ENCODE results near the gene TAF12.
"Not testable (repeated sequence)": the region's sequence is repeated elsewhere in the genome, so short reads cannot be mapped to it uniquely, and the experiment has no call there.

TAF12 gene, protein sequence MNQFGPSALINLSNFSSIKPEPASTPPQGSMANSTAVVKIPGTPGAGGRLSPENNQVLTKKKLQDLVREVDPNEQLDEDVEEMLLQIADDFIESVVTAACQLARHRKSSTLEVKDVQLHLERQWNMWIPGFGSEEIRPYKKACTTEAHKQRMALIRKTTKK

DNA sequence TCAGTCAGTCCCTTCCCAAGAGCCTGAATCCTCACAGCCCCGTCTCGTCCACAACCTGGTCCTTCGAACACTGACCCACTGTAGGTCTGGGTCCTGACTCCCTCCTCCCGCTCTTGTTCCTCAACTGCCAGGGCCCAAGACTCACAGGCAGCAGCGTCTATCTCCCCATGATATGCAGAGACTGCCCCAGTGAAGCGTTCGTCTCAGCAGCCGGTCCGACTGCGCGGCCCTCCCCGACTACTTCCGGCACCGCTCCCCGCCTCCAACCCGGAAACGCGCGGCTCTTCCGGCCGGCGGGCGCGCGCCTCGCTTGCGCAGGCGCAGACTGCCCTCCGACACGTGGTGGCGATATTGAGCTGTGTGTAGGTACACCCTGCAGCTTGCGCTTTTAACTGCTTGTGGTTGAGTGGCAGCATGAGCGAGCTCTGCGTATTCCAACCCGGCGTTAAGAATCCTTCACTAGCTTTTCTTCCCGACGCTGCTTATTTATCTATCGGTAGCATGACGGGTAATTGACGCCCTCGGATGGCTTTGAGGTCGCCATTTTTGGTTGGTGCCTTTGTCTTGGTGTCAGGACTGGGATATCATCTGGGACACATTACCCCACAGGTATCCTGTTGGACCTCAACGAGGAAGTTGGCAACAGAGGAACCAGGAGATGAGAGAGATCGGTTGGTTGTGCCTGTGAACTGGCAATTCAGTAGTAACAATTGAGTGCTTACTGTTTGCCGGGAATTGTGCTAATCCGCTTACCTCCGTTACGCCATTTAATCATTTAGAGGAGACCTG is at the start of gene TAF12:
Gene TAF12 (minus strand): TSS at position 221 of the 789 bp plus-strand sequence. CDS start 20,986 bp downstream, outside the sequence.
- peak; percentile 95 for DNase-seq

DNA sequence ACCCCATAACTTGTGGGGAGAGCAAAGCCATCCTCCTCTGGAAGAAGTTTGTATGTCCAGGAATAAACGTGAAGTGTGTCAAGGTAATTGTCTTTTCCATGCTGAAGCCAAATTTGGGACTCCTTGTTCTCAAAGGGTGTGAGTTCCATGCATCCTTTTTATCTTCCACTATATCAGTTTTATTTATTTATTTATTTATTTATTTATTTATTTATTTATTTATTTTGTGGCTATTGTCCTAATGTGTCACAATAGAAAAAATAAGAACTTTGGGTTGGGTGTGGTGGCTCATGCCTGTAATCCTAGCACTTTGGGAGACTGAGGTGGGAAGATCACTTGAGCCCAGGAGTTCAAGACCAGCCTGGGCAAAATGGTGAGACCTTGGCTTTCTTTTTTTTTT is 48.8 kb upstream of the TAF12 start:
- DNase-seq: not testable (repeated sequence)

DNA sequence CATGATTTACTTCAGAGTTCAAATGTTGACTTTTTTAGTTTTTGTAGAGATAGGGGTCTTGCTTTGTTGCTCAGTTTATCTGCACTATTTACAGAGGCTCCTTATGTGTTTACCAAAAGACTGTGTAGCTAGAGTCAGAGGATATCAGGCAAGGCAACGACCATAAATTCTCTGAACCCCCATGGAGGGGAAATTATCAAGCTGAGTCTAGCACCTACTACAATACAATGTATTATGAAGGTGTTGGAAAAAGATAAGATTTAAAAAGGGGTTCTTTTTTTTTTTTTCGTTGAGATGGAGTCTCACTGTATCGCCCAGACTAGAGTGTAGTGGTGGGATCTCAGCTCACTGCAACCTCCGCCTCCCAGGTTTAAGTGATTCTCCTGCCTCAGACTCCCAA is 42.1 kb upstream of the TAF12 start:
- DNase-seq: no peak

DNA sequence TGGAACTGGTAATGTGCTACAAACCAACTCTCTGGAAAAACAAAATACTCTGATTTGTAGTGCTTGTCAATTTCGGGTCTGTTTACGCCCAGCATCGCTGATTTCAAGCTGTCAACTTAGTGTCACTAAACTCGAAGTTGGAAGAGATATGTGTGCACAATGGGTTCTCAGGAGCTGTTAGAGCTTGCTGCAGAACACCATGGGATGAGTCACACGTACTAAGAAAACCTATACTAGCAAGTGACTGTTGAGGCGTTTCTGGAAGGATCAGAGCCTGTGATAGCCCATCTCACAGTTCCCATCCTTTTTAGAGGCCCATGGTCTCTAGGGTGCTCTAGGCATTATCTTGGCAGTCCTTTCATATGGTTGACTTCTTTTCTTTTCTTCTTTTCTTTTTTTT is 40.0 kb upstream of the TAF12 start:
- DNase-seq: no peak

DNA sequence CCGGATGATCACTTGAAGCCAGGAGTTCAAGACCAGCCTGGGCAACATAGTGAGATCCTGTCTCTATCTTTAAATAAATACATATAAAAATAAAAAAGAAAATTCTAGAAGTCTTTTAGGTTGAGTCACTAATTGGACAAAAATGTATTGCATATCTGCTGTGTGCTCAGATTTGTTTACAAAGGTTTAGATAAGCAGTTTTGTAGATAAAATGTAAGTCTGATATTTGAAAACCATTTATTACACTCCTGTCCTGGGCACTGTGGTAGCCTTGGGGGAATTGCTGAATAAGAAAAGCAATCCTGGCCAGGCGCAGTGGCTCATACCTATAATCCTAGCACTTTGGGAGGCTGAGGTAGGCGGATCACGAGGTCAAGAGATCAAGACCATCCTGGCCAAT is 37.3 kb upstream of the TAF12 start:
- DNase-seq: no peak

DNA sequence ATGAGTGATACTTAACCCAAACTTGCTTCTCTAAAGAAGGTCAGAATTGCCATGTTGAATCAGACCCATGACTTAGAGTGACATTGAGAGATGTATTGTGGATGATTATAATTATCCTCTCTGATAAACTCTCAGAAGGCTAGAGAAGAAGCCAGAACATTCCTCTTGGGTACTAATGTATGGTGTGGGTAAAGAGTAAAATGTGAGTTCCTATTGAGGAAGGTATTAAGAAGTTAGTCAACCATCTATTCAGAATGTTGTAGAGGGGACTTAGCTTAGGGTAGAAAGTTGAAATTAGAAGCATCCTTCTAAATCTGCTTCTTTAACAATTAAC is 33.0 kb upstream of the TAF12 start:
- DNase-seq: no peak

DNA sequence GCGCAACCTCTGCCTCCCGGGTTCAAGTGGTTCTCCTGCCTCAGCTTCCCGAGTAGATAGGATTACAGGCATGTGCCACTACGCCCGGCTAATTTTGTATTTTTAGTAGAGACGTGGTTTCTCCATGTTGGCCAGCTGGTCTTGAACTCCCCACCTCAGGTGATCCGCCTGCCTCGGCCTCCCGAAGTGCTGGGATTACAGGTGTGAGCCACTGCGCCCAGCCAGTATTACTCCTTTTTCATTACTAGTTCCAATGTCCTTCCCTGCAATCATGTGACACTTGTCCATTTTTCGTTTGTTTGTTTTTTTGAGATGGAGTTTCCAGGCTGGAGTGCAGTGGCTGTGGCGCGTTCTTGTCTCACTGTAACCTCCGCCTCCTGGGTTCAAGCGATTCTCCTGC is 30.1 kb upstream of the TAF12 start:
- DNase-seq: not testable (repeated sequence)

DNA sequence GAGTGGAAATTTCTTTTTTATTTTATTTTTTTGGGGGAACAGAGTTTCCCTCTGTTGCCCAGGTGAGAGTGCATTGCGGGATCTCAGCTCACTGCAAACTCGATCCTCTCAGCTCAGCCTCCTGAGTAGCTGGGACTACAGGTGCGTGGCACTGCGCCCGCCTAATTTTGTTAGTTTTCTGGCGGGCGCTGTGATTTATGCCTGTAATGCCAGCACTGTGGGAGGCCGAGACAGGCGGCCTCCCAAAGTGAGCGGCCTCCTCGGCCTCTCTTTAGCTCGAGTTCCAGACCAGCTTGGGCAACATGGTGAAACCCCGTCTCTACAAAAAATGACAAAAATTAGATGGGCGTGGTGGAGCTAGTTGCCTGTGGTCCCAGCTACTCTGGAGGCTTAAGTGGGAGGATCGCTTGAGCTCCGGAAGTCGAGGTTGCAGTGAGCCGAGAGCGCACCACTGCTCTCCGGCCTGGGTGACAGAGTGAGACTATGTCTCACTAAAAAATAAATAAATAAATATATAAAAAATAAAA is 28.4 kb upstream of the TAF12 start:
- DNase-seq: no peak

DNA sequence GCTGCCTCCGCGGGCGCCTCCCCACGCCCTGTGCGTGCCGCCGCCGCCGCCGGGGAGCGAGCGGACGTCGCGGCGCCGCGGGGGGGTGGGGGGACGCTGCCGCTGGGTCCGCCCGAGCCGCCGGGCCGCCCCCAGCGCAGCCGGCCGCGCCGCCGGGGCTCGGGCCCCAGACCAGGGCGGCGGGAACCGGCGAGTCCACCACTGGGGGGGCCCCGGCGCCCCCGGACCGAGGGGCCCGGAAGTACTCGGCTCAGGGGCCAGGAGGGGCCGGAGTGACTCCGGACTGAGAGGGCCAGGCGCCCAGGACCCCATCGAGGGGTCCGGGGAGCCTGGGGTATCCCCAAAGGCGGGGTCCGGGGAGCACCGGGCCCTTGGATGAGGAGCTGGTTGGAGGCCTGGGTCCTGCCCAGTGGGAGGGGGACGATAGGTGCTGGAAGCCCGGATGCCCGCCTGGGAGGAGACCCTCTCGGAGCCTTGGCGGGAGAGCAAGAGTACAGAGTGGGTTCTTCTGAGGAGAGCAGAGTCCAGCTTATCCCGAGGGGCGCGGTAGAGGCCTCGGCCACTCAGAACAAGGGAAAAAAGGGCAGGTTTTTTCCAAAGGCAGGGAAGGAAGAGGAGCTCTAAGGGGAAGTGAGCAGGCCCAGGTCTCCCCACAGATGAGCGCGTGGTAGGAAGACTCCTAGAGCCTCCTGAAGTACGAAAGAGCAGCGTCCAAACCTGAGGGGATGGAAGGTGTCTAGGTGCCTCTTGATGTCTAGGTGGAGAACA is 26.3 kb upstream of the TAF12 start:
- peak; percentile 58 for DNase-seq

DNA sequence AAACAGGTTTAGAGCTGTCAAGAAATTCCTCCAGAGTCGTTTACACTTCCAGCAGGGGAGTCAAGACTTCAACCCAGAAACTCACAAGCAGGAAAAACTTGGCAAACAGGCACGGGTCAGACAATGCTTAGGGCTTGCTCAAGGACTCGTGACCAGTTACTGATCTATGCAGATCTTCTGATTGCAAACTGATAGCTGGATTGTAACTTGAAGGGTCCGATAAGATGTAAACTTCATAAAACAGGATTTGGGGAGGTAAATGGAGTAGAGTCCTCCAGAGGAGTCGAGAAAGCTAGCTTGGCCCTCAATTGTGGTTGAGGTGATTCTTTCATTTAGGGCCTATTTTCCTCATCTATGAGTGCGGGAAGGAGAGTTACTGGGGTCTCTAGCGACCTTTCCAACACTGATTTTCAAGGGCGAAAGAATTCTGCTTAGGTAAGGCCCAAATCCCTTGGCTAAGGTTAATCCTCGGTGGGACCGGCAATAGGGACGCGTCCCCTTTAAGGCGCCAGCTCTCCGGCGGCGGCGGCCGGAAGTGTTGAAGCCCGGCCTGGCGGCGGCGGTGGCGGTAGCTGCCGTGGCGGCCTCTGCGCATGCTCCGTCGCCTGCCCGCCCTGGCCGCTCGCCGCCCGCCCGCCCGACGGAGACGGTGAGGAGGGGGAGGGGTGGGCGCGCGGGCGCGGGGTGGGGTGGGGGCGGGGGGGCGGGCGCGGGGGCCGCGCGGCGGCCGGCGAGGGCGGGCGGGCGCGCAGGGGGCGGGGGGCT is 25.5 kb upstream of the TAF12 start, which contains the start of gene GMEB1:
Gene GMEB1 (plus strand): TSS at position 594 of the 765 bp plus-strand sequence. CDS start 14,829 bp downstream, outside the sequence.
- DNase-seq: peak; percentile 92

DNA sequence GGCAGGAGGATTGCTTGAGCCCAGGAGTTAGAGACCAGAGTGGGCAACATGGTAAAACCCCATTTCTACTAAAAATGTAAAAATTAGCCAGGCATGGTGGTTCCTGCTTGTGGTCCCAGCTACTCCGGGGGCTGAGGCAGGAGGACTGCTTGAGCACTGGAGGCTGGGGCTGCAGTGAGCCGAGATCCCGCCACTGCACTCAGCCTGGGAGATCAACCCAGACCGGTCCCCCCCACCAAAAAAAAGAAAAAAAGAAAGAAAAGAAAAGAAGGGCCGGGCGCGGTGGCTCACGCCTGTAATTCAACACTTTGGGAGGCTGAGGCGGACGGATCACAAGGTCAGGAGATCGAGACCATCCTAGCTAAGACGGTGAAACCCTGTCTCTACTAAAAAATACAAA is 23.9 kb upstream of the TAF12 start:
- DNase-seq: no peak

DNA sequence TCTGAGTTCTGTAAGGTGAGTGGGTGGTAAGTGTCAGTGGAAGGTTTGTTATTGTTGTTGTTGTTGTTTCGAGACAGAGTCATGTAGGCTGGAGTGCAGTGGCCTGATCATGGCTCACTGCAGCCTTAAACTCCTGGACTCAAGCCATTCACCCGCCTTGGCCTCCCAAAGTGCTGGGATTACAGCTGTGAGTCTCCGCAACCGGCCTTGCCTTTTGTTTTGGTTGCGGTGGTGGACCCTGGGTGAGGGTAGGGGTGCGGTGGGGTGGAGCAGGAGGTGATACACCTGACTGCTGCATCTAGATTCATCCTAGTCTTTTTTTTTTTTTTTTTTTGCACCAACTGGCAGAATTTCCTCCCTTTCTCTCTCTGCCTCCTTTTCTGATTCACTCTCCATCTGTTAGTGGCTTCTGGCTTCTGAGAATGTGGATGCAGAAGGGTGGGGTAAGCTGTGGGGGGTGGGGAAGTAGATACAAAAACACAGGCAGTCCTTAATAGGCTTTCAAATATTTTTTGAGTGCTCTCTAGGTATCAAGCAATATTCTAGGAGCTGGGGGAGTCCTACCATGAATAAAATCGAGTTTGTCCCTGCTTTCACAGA is 21.1 kb upstream of the TAF12 start:
- DNase-seq: no peak

DNA sequence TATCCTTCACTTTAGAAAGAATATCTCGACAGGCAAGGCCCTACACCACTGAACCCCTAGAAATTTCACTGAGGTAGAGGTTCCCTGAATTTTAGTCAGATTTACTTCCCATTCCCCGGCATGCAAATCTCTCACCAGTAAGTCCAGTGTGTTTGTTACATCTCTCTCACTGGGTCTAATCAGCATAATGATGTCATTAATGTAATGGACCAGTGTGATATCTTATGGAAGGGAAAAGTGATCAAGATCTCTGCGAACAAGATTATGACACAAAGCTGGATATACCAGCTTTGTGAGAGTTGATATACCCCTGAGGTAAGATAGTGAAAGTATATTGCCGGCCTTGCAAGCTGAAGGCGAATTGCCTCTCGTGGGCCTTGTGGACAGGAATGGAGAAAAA is 13.5 kb upstream of the TAF12 start:
- no peak for DNase-seq

DNA sequence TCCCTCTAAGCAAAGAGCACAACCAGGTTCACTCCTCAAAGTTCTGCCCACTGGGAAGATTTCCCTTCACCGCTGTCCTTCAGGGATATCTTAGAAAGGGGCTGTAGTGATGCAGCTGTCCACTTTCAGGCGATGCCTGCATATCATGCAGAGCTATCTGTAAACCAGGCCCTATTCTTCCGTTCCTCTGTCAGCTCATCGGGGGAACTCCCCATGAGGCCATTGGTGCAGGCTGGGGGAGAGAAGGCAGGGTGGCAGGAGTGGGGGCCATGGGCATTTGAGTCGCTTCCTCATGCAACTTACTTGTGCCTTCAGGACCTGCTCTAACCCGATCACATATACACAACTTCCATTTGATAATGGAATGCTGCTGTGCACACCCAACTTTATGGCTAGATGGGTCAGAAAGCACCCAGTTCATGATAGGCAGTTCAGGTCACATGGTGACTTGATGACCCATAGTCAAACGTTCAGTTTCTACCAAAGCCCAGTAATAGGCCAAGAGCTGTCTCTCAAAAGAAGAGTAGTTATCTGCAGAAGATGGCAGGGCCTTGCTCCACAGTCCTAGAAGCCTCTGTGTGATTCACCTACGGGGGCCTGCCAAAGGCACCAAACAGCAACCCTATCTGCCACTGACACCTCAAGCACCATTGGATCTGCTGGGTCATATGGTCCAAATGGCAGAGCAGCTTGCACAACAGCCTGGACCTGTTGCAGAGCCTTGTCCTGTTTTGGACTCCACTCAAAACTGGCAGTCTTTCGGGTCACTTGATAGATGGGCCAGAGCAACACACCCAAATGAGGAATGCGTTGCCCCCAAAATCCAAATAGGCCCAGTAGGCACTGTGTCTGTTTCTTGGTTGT is 12.8 kb upstream of the TAF12 start:
- DNase-seq: not testable (repeated sequence)

DNA sequence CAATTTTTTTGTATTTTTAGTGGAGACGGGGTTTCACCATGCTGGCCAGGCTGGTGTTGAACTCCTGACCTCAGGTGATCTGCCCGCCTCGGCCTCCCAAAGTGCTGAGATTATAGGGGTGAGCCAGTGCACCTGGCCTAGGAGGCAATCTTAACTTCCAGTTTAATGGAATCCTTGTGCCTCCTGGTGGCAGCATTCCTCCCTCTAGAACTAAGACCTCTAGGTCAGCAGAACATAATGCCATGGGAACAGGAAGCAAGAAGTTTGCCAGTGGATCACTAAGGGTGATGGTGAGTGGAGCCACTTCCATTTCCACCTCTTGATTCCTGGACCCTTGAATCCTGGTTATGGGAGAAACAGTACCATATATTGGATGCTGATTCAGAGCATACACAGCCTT is 11.0 kb upstream of the TAF12 start:
- not testable (repeated sequence) for DNase-seq

DNA sequence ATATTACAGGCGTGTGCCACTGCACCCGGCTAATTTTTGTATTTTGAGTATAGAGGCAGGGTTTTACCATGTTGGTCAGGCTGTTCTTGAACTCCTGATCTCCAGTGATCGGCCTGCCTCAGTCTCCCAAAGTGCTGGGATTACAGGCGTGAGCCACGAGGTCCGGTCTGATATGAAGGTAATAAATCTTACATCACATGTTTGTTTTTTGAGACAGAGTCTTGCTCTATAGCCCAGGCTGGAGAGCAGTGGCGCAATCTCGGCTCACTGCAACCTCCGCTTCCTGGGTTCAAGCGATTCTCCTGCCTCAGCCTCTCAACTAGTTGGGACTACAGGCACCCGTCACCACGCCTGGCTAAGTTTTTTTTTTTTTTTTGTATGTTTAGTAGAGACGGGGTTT is 10.2 kb upstream of the TAF12 start:
- not testable (repeated sequence) for DNase-seq

DNA sequence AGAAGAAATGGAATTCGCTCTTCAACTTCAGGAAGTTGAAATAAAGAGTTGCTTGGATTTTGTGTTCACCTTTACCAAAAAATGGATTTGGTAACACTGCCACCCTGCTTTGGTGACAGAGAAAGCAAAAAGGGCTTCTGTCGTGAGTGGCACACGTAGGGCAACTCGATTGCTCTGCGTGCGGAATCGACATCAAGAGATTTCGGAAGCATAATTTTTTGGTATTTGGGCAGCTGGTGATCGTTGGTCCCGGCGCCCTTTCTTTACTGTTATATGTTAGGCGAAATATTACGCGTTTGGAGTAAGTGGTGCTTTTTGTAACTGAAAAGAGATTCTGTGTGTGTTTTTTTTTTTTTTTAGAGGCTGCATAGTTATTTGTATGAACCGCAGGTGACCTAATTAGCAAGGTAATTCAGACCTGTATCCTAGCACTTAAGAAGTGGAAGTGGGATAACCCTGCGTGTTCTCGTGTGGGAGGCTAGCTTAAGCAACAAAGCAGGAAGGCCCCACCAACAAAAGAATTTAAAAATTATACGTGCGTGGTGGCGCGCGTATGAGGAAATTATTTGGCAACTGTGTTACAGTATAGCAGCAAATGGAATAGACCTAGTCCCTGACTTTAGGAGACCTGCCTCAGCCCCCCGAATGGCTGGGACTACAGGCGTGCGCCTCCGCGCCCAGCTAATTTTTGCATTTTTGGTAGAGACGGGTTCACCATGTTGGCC is 5.8 kb upstream of the TAF12 start, which contains the start of gene RNU11:
Gene RNU11 (plus strand): TSS at position 127 of the 725 bp plus-strand sequence.
- DNase-seq: peak; percentile 99

DNA sequence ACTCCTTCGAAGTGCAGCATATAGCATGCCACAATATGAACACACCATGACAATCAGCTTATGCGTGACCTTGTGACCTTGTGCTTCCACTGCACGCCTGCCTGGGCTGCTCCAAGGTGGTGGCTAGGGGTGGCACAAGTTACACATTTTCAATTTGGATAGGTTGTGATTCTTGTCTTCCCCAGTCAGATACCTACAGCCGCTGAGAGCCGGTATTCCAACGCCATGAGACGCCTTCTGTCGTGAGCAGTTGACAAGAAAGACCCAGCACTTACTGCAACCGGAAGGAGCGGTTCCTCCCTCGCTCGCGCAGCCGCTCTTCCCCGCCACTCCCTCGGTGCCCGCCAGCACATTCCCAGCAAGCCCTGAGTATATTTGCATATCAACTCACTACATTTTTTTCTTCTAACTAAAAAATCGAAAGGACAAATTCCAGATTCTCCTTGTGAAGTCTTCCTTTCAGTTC is 5.2 kb upstream of the TAF12 start:
- peak; percentile 96 for DNase-seq

DNA sequence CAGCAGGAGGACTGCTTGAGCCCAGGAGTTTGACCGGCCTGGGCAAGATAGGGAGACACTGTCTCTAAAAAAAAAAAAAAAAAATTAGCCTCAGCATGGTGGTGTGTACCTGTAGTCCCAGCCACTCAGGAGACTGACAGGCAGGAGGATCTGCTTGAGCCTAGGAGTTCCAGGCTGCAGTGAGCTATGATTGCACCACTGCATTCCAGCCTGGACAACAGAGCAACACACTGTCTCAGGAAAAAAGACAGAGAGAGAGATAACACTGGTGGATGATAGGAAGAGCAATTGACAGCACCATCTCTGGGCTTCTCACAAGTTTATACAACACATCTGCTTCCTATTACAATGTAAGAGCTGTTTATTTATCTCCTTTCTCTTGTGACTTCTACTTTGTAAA is 3.2 kb upstream of the TAF12 start:
- DNase-seq: no peak

DNA sequence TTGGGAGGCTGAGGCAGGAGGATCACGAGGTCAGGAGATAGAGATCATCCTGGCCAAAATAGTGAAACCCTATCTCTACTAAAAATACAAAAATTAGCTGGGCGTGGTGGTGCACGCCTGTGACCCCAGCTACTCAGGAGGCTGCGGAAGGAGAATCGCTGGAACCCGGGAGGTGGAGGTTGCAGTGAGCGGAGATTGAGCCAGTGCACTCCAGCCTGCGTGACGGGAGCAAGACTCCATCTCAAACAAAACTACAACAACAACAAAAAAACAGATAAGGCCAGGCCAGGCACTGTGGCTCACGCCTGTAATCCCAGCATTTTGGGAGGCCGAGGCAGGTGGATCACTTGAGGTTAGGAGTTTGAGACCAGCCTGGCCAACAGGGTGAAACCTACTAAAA is 2.5 kb upstream of the TAF12 start:
- not testable (repeated sequence) for DNase-seq

Measured in DMS79 treated with DMSO at 0.1 percent for 48 hours (cell line).